NCI-H82 treated with DMSO at 0.1 percent for 48 hours (cell line): ENCODE measurements around the gene TIMP2.

Source experiments
- DNase-seq: peaks from one replicate; lab custom pipeline; 2025; ENCODE audit not compliant: unreplicated experiment; lab: John Stamatoyannopoulos, UW

The TIMP2 gene

GRCh38 chr17:78840780-78841611 is 84.2 kb downstream of the TIMP2 start, which contains the start of gene USP36:
Gene USP36 (minus strand): TSS chr17:78840814. CDS start chr17:78836363, 4,451 bp downstream.
- DNase-seq: peak; percentile 93

GRCh38 chr17:78840530-78840779 is 84.7 kb downstream of the TIMP2 start:
- DNase-seq: no peak

GRCh38 chr17:78839762-78840529 is 85.2 kb downstream of the TIMP2 start:
- no peak for DNase-seq

- no peak for DNase-seq
Measured at GRCh38 chr17:78839235-78839761, 85.9 kb downstream of the TIMP2 start.

- no peak for DNase-seq
Measured at GRCh38 chr17:78838574-78839005, 86.6 kb downstream of the TIMP2 start.

GRCh38 chr17:78836420-78837021 is 88.7 kb downstream of the TIMP2 start:
- no peak for DNase-seq

- no peak for DNase-seq
Measured at GRCh38 chr17:78834571-78834970, 90.6 kb downstream of the TIMP2 start.

GRCh38 chr17:78832541-78832810 is 92.7 kb downstream of the TIMP2 start:
- DNase-seq: no peak

GRCh38 chr17:78831688-78832540 is 93.3 kb downstream of the TIMP2 start:
- DNase-seq: no peak

- DNase-seq: no peak
Measured at GRCh38 chr17:78829477-78829876, 95.7 kb downstream of the TIMP2 start.

GRCh38 chr17:78828470-78829185 is 96.6 kb downstream of the TIMP2 start:
- DNase-seq: no peak

GRCh38 chr17:78826836-78827509 is 98.2 kb downstream of the TIMP2 start:
- DNase-seq: no peak

GRCh38 chr17:78826421-78826820 is 98.8 kb downstream of the TIMP2 start:
- DNase-seq: no peak

- no peak for DNase-seq
Measured at GRCh38 chr17:78825696-78826095, 99.5 kb downstream of the TIMP2 start.

- no peak for DNase-seq
Measured at GRCh38 chr17:78824240-78824639, 100.9 kb downstream of the TIMP2 start.

- DNase-seq: no peak
Measured at GRCh38 chr17:78823282-78824046, 101.7 kb downstream of the TIMP2 start.

GRCh38 chr17:78822552-78822951 is 102.6 kb downstream of the TIMP2 start:
- DNase-seq: no peak

- DNase-seq: no peak
Measured at GRCh38 chr17:78821961-78822360, 103.2 kb downstream of the TIMP2 start.

GRCh38 chr17:78820841-78821240 is 104.3 kb downstream of the TIMP2 start:
- DNase-seq: no peak
